Colonic mucosa (tissue), 4 donors: ENCODE results near the gene MOCOS. TPM values are rescaled to one million over a fixed set of nuclear protein-coding genes. Genes with fewer than 3 reads are reported as not detected.
A peak's percentile ranks its signal among the peaks of the same experiment; 100 is the strongest.

Experiments used
- DNase-seq: peaks from one replicate; pipeline ENCODE4 v3.0.0-alpha.2; 2020
- H3K27ac ChIP-seq: fragments of 200-600 bp; one replicate; pipeline ENCODE4 v1.8.0; 2021
- H3K27me3 ChIP-seq: fragments of 200-600 bp; one replicate; pipeline ENCODE4 v1.8.0; 2021
- H3K36me3 ChIP-seq: fragments of 200-600 bp; one replicate; pipeline ENCODE4 v1.8.0; 2021
- H3K4me1 ChIP-seq: fragments of 200-600 bp; one replicate; pipeline ENCODE4 v1.8.0; 2021; ENCODE audit warnings: mild to moderate bottlenecking
- H3K4me3 ChIP-seq: fragments of 200-600 bp; one replicate; pipeline ENCODE4 v1.8.0; 2021
- H3K9ac ChIP-seq, 2 donors: one replicate each; pipeline ENCODE4 v1.7.0; 2013; ENCODE audit warnings: control low read depth in 2 of 2, low read depth in 2 of 2, low read length in 2 of 2
- H3K9me3 ChIP-seq: fragments of 200-600 bp; one replicate; pipeline ENCODE4 v1.8.0; 2021
- CTCF ChIP-seq: fragments of 200-600 bp; IDR thresholded peaks from one replicate; pipeline ENCODE4 v1.8.0; 2022; ENCODE audit warnings: antibody characterized with exemption, mild to moderate bottlenecking
- intact Hi-C: fragments of 100-400 bp; cut with DNase I; formaldehyde crosslinking; loops from one replicate; pipeline ENCODE4 v1.14.1; 2022
- total RNA-seq, 2 donors: library from RNA; stranded (reverse); fragmentation: NEBNext Ultra II Directional in 1 of 2; extraction: Animal tissue kit (Norgen Biotek cat#: 25700) in 1 of 2; gene quantifications; one replicate each; pipeline ENCODE4 v1.2.1, GENCODE V29; 2021
- donor health status: healthy.
- donor health status: DM: no; HTN: no; CAD: no.
- donor health status: DM: no; HTN: no; CAD: no.

MOCOS gene, protein sequence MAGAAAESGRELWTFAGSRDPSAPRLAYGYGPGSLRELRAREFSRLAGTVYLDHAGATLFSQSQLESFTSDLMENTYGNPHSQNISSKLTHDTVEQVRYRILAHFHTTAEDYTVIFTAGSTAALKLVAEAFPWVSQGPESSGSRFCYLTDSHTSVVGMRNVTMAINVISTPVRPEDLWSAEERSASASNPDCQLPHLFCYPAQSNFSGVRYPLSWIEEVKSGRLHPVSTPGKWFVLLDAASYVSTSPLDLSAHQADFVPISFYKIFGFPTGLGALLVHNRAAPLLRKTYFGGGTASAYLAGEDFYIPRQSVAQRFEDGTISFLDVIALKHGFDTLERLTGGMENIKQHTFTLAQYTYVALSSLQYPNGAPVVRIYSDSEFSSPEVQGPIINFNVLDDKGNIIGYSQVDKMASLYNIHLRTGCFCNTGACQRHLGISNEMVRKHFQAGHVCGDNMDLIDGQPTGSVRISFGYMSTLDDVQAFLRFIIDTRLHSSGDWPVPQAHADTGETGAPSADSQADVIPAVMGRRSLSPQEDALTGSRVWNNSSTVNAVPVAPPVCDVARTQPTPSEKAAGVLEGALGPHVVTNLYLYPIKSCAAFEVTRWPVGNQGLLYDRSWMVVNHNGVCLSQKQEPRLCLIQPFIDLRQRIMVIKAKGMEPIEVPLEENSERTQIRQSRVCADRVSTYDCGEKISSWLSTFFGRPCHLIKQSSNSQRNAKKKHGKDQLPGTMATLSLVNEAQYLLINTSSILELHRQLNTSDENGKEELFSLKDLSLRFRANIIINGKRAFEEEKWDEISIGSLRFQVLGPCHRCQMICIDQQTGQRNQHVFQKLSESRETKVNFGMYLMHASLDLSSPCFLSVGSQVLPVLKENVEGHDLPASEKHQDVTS
- total RNA-seq = 10 to 100 TPM in 1 of 2 donors, 1 to 10 TPM in 1; 6.8 to 10.0 TPM

DNA sequence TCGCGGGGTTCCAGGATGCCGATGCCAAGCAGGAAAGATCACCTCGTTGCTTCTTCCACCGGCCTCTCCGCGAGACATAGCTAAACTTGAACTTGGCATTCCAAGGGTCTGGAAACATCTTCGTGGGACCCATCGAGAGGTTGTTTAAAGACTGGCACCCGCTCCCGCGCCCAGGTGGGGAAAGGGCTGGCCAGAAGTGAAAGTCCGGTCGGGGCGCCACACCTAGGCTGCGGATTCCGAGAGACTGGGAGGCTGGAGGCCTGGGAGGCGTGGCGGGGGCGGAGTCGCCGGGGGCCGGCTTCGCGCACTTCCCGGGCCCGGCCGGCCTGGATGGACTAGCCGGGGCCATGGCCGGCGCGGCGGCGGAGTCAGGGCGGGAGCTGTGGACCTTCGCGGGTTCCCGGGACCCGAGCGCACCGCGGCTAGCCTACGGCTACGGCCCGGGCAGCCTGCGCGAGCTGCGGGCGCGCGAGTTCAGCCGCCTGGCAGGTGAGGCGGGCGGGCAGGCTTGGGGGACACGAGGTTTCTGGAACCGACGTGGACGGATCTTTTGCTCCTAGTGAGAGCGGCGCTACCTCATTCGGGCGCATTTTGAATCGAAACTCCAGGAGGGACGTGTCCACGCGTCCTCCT lies at the start of gene MOCOS:
TSS of gene MOCOS (plus strand) at position 305 of the 633 bp plus-strand sequence. CDS start at position 348, 43 bp downstream.
- no peak for TF ChIP-seq CTCF
- Histone ChIP-seq H3K4me3 (peak within 1 kb of the TSS; percentile 83), H3K9ac (peak within 1 kb of the TSS; percentile 48 to 77), H3K4me1 (no peaks in the 10 kb centered on the region), H3K27me3 (no peaks in the 10 kb centered on the region), H3K36me3 (no peaks in the 10 kb centered on the region), H3K27ac (peak within 1 kb of the TSS; percentile 65), H3K9me3 (no peaks in the 10 kb centered on the region)
- intact Hi-C loops = loop anchor here (10.0 kb wide), 1 partner anchor 97 kb away; no protein-coding TSS in a partner anchor
- peak; percentile 93 for DNase-seq

DNA sequence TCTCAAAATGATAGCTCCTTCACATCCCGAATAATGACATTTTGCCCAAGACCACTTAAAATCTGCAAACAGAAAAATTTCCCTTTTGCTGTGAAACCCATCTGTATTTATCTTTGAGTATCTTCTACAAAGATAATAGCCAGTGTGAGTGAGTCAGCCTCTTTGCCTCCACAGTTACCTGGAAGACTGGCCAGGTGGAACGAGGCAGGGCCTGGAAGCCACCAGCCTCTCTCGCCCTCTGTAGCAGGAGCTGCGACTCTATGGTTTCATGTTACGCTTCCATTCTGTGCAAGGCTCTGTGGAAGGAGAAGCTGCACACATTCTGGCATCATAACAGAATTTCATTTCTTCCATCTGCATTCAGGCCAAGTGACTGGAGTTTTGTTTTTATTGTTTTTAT lies 48.1 kb upstream of the MOCOS start:
- Histone ChIP-seq H3K27ac (no peak overlapping the region), H3K9me3 (no peaks in the 10 kb centered on the region), H3K36me3 (peaks cover 14% of the 10 kb centered on the region), H3K4me1 (no peaks in the 10 kb centered on the region), H3K9ac (no peak overlapping the region), H3K4me3 (no peak overlapping the region), H3K27me3 (no peaks in the 10 kb centered on the region)
- intact Hi-C loops = no loop called here
- TF ChIP-seq CTCF = no peak
- DNase-seq = no peak

DNA sequence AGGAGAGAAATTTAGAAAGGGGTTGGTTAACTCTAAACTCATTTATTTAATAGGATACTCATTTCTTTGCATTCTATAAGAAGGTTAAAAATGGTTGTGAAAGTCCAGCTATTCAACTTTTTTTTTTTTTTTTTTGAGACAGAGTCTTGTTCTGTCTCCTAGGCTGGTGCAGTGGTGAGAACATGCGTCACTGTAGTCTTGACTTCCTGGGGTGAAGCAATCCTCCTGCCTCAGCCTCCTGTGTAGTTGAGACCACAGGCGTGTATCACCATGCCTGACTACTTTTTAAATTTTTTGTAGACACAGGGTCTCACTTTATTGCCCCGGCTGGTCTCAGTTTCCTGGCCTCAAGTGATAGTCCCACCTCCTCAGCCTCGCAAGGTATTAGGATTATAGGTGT lies 45.7 kb upstream of the MOCOS start:
- no peaks in the 10 kb centered on the region for H3K27me3 ChIP-seq

DNA sequence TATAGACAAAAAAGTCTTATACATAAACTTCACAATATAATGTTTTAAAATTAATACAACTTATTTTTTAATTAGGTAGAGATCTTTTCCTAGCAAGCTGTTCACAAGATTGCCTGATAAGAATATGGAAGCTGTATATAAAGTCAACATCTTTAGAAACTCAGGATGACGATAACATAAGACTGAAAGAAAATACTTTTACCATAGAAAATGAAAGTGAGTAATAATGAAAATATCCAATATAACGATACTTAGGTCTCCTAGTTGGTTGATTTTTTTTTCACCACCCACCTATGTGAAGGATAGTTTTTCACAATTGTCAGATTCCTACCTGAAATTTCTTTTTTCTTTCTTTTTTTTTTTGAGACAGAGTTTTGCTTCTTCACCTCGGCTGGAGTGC lies 44.5 kb upstream of the MOCOS start:
- Histone ChIP-seq H3K27me3 (no peaks in the 10 kb centered on the region), H3K4me1 (no peaks in the 10 kb centered on the region), H3K9me3 (no peaks in the 10 kb centered on the region), H3K36me3 (peaks cover 22% of the 10 kb centered on the region), H3K27ac (no peak overlapping the region), H3K4me3 (no peak overlapping the region), H3K9ac (no peak overlapping the region)
- no peak for TF ChIP-seq CTCF
- intact Hi-C loops = no loop called here
- DNase-seq = no peak

More for the DNA sequence above, 45.7 kb upstream of the MOCOS start:
- intact Hi-C loops = no loop called here
- peaks cover 22% of the 10 kb centered on the region for H3K36me3 ChIP-seq
- DNase-seq = no peak
- H3K4me3 ChIP-seq = no peak overlapping the region
- H3K9ac ChIP-seq = no peak overlapping the region
- H3K4me1 ChIP-seq = no peaks in the 10 kb centered on the region
- H3K27ac ChIP-seq = no peak overlapping the region
- TF ChIP-seq CTCF = no peak
- no peaks in the 10 kb centered on the region for H3K9me3 ChIP-seq

- Histone ChIP-seq H3K9me3 (no peaks in the 10 kb centered on the region), H3K4me3 (no peak overlapping the region), H3K4me1 (no peaks in the 10 kb centered on the region), H3K9ac (no peak overlapping the region), H3K27ac (no peak overlapping the region), H3K36me3 (peaks cover 20% of the 10 kb centered on the region), H3K27me3 (no peaks in the 10 kb centered on the region)
- intact Hi-C loops = no loop called here
- DNase-seq = no peak
- TF ChIP-seq CTCF = no peak
Measured at GRCh38 chr18:36143391-36143790, 43.9 kb upstream of the MOCOS start.
